OCI-LY7 (cell line): Measurements from ENCODE around the gene PRM2. TPM values are rescaled to one million over a fixed set of nuclear protein-coding genes. Genes with fewer than 3 reads are reported as not detected.
A peak's percentile ranks its signal among the peaks of the same experiment; 100 is the strongest.

Source experiments
- Bru-seq: library from RNA; stranded (reverse); fragments of 400-500 nt; gene quantifications from one replicate; lab custom pipeline; 2021; lab: Mats Ljungman, UMichigan
- BruChase-seq, 2 experiments: library from RNA; stranded (reverse); fragments of 400-500 nt; gene quantifications; one replicate each; lab custom pipeline; 2021; lab: Mats Ljungman, UMichigan
- BruUV-seq: library from RNA; stranded (reverse); fragments of 400-500 nt; replicated peaks from 2 replicates; lab custom pipeline; 2021; lab: Mats Ljungman, UMichigan
- CTCF ChIA-PET: fragments of 300-600 bp; sonication (Branson Sonifier 250); formaldehyde crosslinking; loops from one replicate; lab custom pipeline; 2022; ENCODE audit warnings: antibody characterized with exemption; ENCODE audit not compliant: unreplicated experiment; lab: Charles Lee
- POLR2A ChIA-PET: fragments of 300-600 bp; sonication (Branson Sonifier 250); formaldehyde crosslinking; loops from one replicate; lab custom pipeline; 2022; ENCODE audit warnings: antibody characterized with exemption; lab: Charles Lee
- DNase-seq: peaks from one replicate; pipeline ENCODE4 v3.0.0-alpha.2; 2015; ENCODE audit warnings: low spot score
- H2AFZ ChIP-seq: fragments of 200-600 bp; sonication (generic), shearing (Covaris generic); 2 replicates; pipeline ENCODE4 v1.6.1; 2014; ENCODE audit warnings: mild to moderate bottlenecking, antibody characterized with exemption, low read length, moderate library complexity
- H3K27ac ChIP-seq: fragments of 200-600 bp; sonication (generic); 2 replicates; pipeline ENCODE4 v1.5.1; 2014; ENCODE audit warnings: mixed run types, low read depth, mild to moderate bottlenecking, moderate library complexity, low read length, inconsistent platforms; ENCODE audit not compliant: poor library complexity, severe bottlenecking
- H3K36me3 ChIP-seq: fragments of 200-600 bp; sonication (generic); 2 replicates; pipeline ENCODE4 v1.6.1; 2014; ENCODE audit warnings: mild to moderate bottlenecking, antibody characterized with exemption, low read length, moderate library complexity, mixed read lengths; ENCODE audit not compliant: insufficient read depth
- H3K4me1 ChIP-seq: fragments of 200-600 bp; sonication (generic); 2 replicates; pipeline ENCODE4 v1.5.1; 2014; ENCODE audit warnings: mild to moderate bottlenecking, low read length; ENCODE audit not compliant: insufficient read depth, poor library complexity, severe bottlenecking
- H3K4me2 ChIP-seq: fragments of 200-600 bp; sonication (generic); 2 replicates; pipeline ENCODE4 v1.6.1; 2014; ENCODE audit warnings: mild to moderate bottlenecking, low read length
- H3K4me3 ChIP-seq: fragments of 200-600 bp; sonication (generic); 2 replicates; pipeline ENCODE4 v1.5.1; 2014; ENCODE audit warnings: mild to moderate bottlenecking, low read depth, low read length; ENCODE audit not compliant: poor library complexity, severe bottlenecking
- H3K79me2 ChIP-seq: fragments of 200-600 bp; sonication (generic); 2 replicates; pipeline ENCODE4 v1.6.1; 2016; ENCODE audit warnings: low read depth, mild to moderate bottlenecking, low read length, moderate library complexity, mixed read lengths; ENCODE audit not compliant: insufficient read depth
- H3K9me2 ChIP-seq: fragments of 200-600 bp; sonication (generic); 2 replicates; pipeline ENCODE4 v1.6.1; 2016; ENCODE audit warnings: mild to moderate bottlenecking, low read length, mixed read lengths; ENCODE audit not compliant: insufficient read depth
- H3K9me3 ChIP-seq: fragments of 200-600 bp; sonication (generic); 2 replicates; pipeline ENCODE4 v1.6.1; 2014; ENCODE audit warnings: mild to moderate bottlenecking, mixed run types, low read length, mixed read lengths
- H4K20me1 ChIP-seq: fragments of 200-600 bp; sonication (generic); 2 replicates; pipeline ENCODE4 v1.6.1; 2014; ENCODE audit warnings: mild to moderate bottlenecking, antibody characterized with exemption, low read length, moderate library complexity, mixed read lengths; ENCODE audit not compliant: insufficient read depth
- EZH2phosphoT487 ChIP-seq: fragments of 200-600 bp; sonication (generic); IDR thresholded peaks from 2 replicates; pipeline ENCODE4 v1.6.1; 2018; ENCODE audit warnings: low read depth, borderline replicate concordance, mild to moderate bottlenecking, mixed run types, antibody characterized with exemption, low read length, moderate library complexity, mixed read lengths
- intact Hi-C: fragments of 100-400 bp; cut with micrococcal nuclease; formaldehyde crosslinking; loops from one replicate; pipeline ENCODE4 v1.10.0; 2022; ENCODE audit not compliant: unreplicated experiment
- long read RNA-seq: library from polyadenylated mRNA; stranded (forward); transcript quantifications from one replicate; pipeline ENCODE4 v2.0.0, GENCODE V29; 2022
- total RNA-seq, 2 experiments: library from RNA; depleted of rRNA in 1 of 2; stranded (reverse); fragments of >200 nt in 1 of 2; shearing (Covaris generic) in 1 of 2; gene quantifications; 2 replicates each; pipeline ENCODE4 v1.2.3, GENCODE V29; 2014 to 2022
- TF ChIP-seq, protein P1 (sequence below): fragments of 200-600 bp; sonication (generic); conservative IDR thresholded peaks from 2 replicates; pipeline ENCODE4 v1.5.1; 2014; ENCODE audit warnings: mild to moderate bottlenecking, antibody characterized with exemption, low read length, moderate library complexity, mixed read lengths

The PRM2 gene, protein sequence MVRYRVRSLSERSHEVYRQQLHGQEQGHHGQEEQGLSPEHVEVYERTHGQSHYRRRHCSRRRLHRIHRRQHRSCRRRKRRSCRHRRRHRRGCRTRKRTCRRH
- total RNA-seq (2014; rRNA removed; shearing (Covaris generic)) (not detected in 2 replicates), total RNA-seq (2022) (not detected in 2 replicates), Bru-seq, nascent RNA (not detected), BruChase-seq, experiment 1, labeled RNA remaining after a 6-hour chase (not detected), BruChase-seq, experiment 2, labeled RNA remaining after a 2-hour chase (not detected)
- long read RNA-seq: 0 reads

DNA sequence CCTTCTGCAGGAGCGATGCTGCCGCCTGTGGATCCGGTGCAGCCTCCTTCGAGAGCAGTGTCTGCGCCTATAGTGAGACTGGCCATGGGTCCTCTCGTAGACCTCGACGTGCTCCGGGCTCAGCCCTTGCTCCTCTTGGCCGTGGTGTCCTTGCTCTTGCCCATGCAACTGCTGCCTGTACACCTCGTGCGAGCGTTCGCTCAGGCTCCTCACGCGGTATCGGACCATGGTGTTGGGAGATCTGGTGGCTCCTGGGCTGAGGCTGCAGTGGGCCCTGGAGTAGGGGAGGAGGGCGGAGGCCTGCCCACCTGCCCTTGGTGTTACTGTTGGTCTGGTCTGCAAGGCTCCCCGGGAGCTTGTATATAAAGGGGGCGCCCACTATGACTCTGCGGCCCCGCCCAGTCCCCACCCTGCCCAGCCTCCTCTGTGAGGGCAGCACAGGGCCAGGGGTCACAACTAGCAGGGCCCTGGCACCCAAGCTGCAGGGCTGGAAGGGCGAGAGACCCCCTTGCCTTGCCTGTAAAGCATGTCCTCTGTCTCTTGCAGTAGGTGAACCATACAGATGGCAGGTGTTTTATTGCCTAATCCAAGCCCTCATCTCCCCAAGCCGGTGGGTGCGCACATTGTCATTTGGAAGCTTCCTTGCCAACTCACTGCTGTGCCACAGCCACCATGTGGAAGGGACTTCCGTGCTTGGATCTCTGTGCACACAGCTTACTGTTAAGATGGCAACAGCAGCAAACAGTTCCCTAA is at the start of gene PRM2:
TSS of gene PRM2 (minus strand) at position 338 of the 753 bp plus-strand sequence. CDS start at position 228, 110 bp downstream.
- no peak within 1 kb of the TSS for H3K27ac ChIP-seq
- BruUV-seq: no TSS peak
- no peaks in the 10 kb centered on the region for H3K9me2 ChIP-seq
- no peak within 1 kb of the TSS for H2AFZ ChIP-seq
- TF ChIP-seq EZH2phosphoT487: no peak
- TF ChIP-seq, protein P1, sequence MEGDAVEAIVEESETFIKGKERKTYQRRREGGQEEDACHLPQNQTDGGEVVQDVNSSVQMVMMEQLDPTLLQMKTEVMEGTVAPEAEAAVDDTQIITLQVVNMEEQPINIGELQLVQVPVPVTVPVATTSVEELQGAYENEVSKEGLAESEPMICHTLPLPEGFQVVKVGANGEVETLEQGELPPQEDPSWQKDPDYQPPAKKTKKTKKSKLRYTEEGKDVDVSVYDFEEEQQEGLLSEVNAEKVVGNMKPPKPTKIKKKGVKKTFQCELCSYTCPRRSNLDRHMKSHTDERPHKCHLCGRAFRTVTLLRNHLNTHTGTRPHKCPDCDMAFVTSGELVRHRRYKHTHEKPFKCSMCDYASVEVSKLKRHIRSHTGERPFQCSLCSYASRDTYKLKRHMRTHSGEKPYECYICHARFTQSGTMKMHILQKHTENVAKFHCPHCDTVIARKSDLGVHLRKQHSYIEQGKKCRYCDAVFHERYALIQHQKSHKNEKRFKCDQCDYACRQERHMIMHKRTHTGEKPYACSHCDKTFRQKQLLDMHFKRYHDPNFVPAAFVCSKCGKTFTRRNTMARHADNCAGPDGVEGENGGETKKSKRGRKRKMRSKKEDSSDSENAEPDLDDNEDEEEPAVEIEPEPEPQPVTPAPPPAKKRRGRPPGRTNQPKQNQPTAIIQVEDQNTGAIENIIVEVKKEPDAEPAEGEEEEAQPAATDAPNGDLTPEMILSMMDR: no peak
- no peaks in the 10 kb centered on the region for H3K79me2 ChIP-seq
- H3K36me3 ChIP-seq: no peaks in the 10 kb centered on the region
- intact Hi-C loops: no loop called here
- no peak for DNase-seq
- CTCF ChIA-PET: no interaction called here
- no peaks in the 10 kb centered on the region for H4K20me1 ChIP-seq
- no peak within 1 kb of the TSS for H3K4me2 ChIP-seq
- POLR2A ChIA-PET: no interaction called here
- H3K9me3 ChIP-seq: no peaks in the 10 kb centered on the region
- H3K4me3 ChIP-seq: no peak within 1 kb of the TSS
- peaks cover 12% of the 10 kb centered on the region for H3K4me1 ChIP-seq

GRCh38 chr16:11325404-11326083 is 49.3 kb upstream of the PRM2 start:
- H3K9me2 ChIP-seq: no peaks in the 10 kb centered on the region
- peak; percentile 42 for DNase-seq
- ChIA-PET CTCF (interaction anchor here (1.0 kb wide), 1 partner anchor 27 kb away, joined by 3 read pairs; no protein-coding TSS in a partner anchor), POLR2A (interaction anchor here (0.6 to 2.3 kb wide), 6 partner anchors 12 to 71 kb away, joined by 3 to 11 read pairs (median 4); no protein-coding TSS in a partner anchor)
- no peaks in the 10 kb centered on the region for H3K79me2 ChIP-seq
- no peaks in the 10 kb centered on the region for H4K20me1 ChIP-seq
- BruUV-seq: no TSS peak
- H2AFZ ChIP-seq: peak overlapping the region; percentile 14; the same call in 1 of the 2 replicates
- H3K4me3 ChIP-seq: no peak overlapping the region
- peaks cover 7% of the 10 kb centered on the region for H3K9me3 ChIP-seq
- TF ChIP-seq, protein P1: no peak
- TF ChIP-seq EZH2phosphoT487: no peak
- no peak overlapping the region for H3K27ac ChIP-seq
- H3K4me1 ChIP-seq: peaks cover 74% of the 10 kb centered on the region
- peaks cover 4% of the 10 kb centered on the region; the same call in 1 of the 2 replicates for H3K36me3 ChIP-seq
- intact Hi-C loops: no loop called here
- H3K4me2 ChIP-seq: peak overlapping the region; percentile 27
